Left ventricle myocardium superior (tissue), 1 donor: ENCODE data around the gene IL7R. TPM values are rescaled to one million over a fixed set of nuclear protein-coding genes. Genes with fewer than 3 reads are reported as not detected.

Experiments used
- total RNA-seq: library from RNA; stranded (reverse); fragmentation: NEBNext Ultra II Directional; extraction: Animal tissue kit (Norgen Biotek cat#: 25700); gene quantifications from one replicate; pipeline ENCODE4 v1.2.1, GENCODE V29; 2021
- donor health status: DM: no; HTN: yes; CAD: no; lungs with severe emphysema.

Gene IL7R
- total RNA-seq, 1 donor from 2014 or later, result 1.5 TPM

Other genes with a start within 250 kb of the IL7R start
- 2.7 TPM for gene SPEF2, start 239.0 kb upstream of the IL7R start, total RNA-seq
- gene CAPSL, start 81.7 kb downstream of the IL7R start, total RNA-seq, result not detected
- not detected for gene UGT3A1, start 134.5 kb downstream of the IL7R start, total RNA-seq
- gene UGT3A2, start 210.0 kb downstream of the IL7R start, total RNA-seq, result not detected